AG20443 (cell line): ENCODE data around the gene PCGF5.

Source experiments
- DNase-seq: peaks from one replicate; pipeline ENCODE4 v3.0.0; 2012; ENCODE audit warnings: low spot score, mixed read lengths

Gene PCGF5

DNA sequence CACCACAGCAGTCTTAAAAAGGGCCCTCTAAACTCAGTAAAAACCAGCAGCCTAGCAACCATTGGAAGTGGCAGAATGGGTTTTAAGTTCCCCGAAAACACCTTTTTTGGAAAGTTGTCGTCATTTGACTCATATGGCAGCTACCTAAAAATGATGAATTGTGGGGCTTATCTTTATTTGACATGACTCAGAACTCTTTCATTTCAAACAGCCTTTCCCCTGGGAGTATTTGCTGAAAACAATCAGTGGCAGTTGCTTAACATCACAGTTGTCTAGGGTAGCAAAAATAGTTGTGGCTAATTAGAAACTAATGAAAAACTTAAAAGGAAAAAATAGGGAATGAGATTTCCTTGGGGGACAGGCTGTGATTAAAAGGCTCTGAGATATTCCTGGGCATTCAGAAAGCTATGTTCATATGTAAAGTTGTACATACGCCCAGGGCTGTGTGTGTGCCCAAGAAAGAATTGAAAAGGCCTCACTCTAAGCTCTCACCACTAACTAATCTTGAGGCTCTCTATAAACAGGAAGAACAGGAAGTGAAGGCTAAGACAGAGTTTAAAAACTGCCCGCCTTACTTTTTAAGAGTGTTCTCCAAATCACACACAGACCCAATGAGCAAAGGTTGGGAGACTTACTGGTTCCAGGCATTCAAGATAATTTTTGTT is 108.0 kb downstream of the PCGF5 start:
- DNase-seq, result no peak
